ENCODE data around the gene HOXD13. TPM values are rescaled to one million over a fixed set of nuclear protein-coding genes. Genes with fewer than 3 reads are reported as not detected.
A peak's percentile ranks its signal among the peaks of the same experiment; 100 is the strongest.

The HOXD13 gene
- total and polyA plus RNA-seq, 11 donors = not detected

DNA sequence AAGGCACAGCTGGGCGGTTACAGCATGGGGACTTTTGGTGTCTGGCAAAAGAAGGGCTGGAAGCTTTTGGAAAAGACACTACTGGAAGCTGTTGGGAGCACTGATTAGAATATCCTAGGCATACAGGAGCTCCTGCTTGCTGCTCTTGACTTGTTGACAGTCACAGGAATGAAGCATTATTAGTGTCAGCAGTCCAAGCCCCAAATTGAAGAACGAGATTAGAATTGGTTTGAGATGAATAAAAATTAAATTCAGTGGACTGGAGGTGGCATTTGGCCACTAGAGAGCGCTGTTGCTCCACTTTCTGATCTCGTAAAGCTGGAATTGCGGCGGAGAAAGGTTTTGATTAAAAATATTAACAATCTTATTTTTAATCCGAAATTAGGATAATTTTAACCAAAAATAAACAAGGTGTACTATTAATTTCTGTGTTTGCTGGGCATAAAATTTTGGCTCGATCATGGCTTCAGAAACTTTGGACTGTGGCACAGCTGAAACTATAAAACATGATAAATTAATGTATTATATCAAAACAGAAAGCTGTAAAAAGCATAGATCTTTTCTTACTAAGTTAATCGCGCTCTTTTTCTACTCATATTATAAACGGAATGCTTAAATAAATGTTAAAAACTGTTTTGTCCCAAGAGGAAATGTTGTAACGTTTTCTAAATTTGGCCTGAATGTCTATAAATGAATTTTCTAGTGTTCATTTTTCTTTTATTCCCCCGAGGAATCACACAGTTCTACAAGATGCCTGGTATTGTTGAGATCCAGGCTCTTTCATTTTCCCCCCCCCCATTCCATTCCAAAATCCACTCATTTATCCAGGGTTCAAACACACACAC is 34.6 kb downstream of the HOXD13 start:
- TF ChIP-seq CTCF (IDR thresholded peaks at IDR 0.05) = peak; percentile 82 to 97 (median 93)
- no peak for TF ChIP-seq POLR2A (IDR thresholded peaks at IDR 0.05)

GRCh38 chr2:176127774-176128072 is 35.2 kb downstream of the HOXD13 start:
- 20 to 30% (median 26%) methylated on average over 4 of the region's 4 CpGs for WGBS, 4 donors
- ATAC-seq (no peak), DNase-seq (no peak)
- Histone ChIP-seq H3K27me3 (peaks cover 79 to 100% (median 94%) of the 10 kb centered on the region in 9 donors), H3K9me3 (no peaks in the 10 kb centered on the region), H3K27ac (no peak overlapping the region), H3K4me1 (peaks cover 3 to 41% (median 17%) of the 10 kb centered on the region in 12 donors), H3K4me3 (no peak overlapping the region), H3K36me3 (no peaks in the 10 kb centered on the region)
- intact Hi-C loops (cut with DNase I) = loop anchor here (2.0 to 10.0 kb wide), 12 partner anchors 325 to 1021 kb away; no protein-coding TSS in a partner anchor
- no peak for TF ChIP-seq POLR2A (IDR thresholded peaks at IDR 0.05)
- TF ChIP-seq CTCF (IDR thresholded peaks at IDR 0.05) = no peak

More for the DNA sequence above, 34.6 kb downstream of the HOXD13 start:
- WGBS, 4 donors = 2 to 4% (median 3%) methylated on average over 13 of the region's 13 CpGs
- ATAC-seq (no peak), DNase-seq (peak in 3 of 5 donors; percentile 60 to 71 (median 63))
- intact Hi-C loops (cut with DNase I) = loop anchor here (1.0 to 10.0 kb wide), 13 partner anchors 325 to 1022 kb away; no protein-coding TSS in a partner anchor
- Histone ChIP-seq H3K4me3 (no peak overlapping the region), H3K27me3 (peaks cover 79 to 100% (median 94%) of the 10 kb centered on the region in 9 donors), H3K36me3 (no peaks in the 10 kb centered on the region), H3K4me1 (peaks cover 4 to 41% (median 22%) of the 10 kb centered on the region in 12 donors), H3K27ac (no peak overlapping the region), H3K9me3 (no peaks in the 10 kb centered on the region)

DNA sequence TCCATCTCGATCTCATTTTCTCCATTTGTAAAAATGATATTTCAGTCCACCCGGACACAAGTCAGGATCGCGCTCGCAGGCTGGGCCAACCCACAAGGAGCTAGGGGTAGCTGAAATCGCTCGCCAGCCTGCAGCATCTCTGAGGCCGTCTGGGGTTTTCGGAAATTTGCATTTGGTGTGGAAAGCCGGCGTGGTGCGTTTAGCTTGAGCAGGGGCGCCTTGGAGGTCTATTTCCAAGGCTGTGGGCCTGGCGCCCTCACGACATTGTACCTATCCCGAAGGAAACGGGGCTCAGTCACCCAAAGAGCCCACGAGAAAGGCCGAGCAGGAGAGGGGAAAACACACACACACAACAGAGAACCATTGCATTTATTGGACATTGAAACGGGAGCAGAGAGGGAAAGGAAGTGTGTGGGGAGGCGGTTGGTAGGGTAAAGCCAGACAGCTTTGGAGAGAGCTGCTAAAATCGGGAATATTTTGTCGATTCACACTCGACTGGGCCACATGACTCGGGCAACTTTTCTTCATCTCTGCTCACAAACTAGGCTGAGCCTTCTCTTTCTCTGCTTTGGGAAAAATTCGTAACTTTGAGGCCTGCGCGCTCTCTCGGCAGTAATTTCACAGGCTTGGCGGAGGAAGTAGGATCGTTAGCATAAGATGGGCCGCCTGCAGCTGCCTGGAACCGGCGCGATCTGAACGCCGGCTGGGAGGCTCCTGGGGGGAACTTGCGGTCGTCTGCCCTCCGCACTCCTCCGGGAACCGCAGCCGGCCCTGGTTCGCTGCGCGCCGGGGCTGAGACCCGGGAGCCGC is 35.9 kb downstream of the HOXD13 start:
- Histone ChIP-seq H3K36me3 (no peaks in the 10 kb centered on the region), H3K9me3 (no peaks in the 10 kb centered on the region), H3K27ac (peak overlapping the region in 3 of 12 donors; percentile 82 to 86 (median 85)), H3K4me1 (peaks cover 0 to 35% (median 11%) of the 10 kb centered on the region in 12 donors), H3K4me3 (peak overlapping the region in 11 of 12 donors; percentile 1 to 61 (median 48)), H3K27me3 (peaks cover 79 to 100% (median 94%) of the 10 kb centered on the region in 9 donors)
- TF ChIP-seq CTCF (IDR thresholded peaks at IDR 0.05) (no peak), POLR2A (IDR thresholded peaks at IDR 0.05) (no peak)
- DNase-seq (no peak), ATAC-seq (no peak)
- intact Hi-C loops (cut with DNase I) = loop anchor here (5.0 to 10.0 kb wide), 10 partner anchors 324 to 1019 kb away; no protein-coding TSS in a partner anchor
- 8 to 17% (median 15%) methylated on average over 48 to 49 of the region's 49 CpGs for WGBS, 4 donors
